Prostate gland (tissue), 2 donors: ENCODE data around the gene RFX2. TPM values are rescaled to one million over a fixed set of nuclear protein-coding genes. Genes with fewer than 3 reads are reported as not detected.

Source experiments
- DNase-seq: peaks from one replicate; pipeline ENCODE4 v3.0.0-alpha.2; 2019; ENCODE audit warnings: low spot score
- H3K27ac ChIP-seq, 2 donors: fragments of 200-600 bp; sonication (generic); 2 replicates each; pipeline ENCODE4 v1.5.1; 2017 to 2019
- H3K27me3 ChIP-seq: fragments of 200-600 bp; sonication (generic); replicated peaks from 2 replicates; pipeline ENCODE4 v1.5.1; 2019; ENCODE audit not compliant: insufficient read depth
- H3K36me3 ChIP-seq, 2 donors: fragments of 200-600 bp; sonication (generic); 1 replicate in 1 of 2; 2 replicates in 1 of 2; pipeline versions ENCODE4 v1.5.1 to v1.8.1; 2017 to 2019
- H3K4me1 ChIP-seq: fragments of 200-600 bp; sonication (generic); replicated peaks from 2 replicates; pipeline ENCODE4 v1.5.1; 2019
- H3K4me3 ChIP-seq, 2 donors: fragments of 200-600 bp; sonication (generic); 2 replicates each; pipeline ENCODE4 v1.5.1; 2017 to 2019
- H3K9me3 ChIP-seq: fragments of 200-600 bp; sonication (generic); 2 replicates; pipeline ENCODE4 v1.5.1; 2017
- CTCF ChIP-seq, 4 experiments: fragments of 200-600 bp in 2 of 4; fragments of 450-650 bp in 2 of 4; sonication (generic) in 2 of 4; IDR thresholded peaks; 1 replicate in 3 of 4; 2 replicates in 1 of 4; pipeline ENCODE4 v1.5.1; 2016 to 2019; ENCODE audit warnings: antibody characterized with exemption in 4 of 4, mild to moderate bottlenecking in 2 of 4, moderate library complexity in 2 of 4
- POLR2A ChIP-seq: fragments of 450-650 bp; IDR thresholded peaks from one replicate; pipeline ENCODE4 v1.6.1; 2016; ENCODE audit warnings: antibody characterized with exemption, mild to moderate bottlenecking
- POLR2AphosphoS5 ChIP-seq: sonication (generic); formaldehyde crosslinking; IDR thresholded peaks from one replicate; pipeline ENCODE4 v1.6.1; 2017; ENCODE audit warnings: antibody characterized with exemption
- WGBS: methylation state at CpG from one replicate; pipeline ENCODE4 v1.1.5; 2018; 5-methylcytosine and 5-hydroxymethylcytosine counted together
- intact Hi-C: fragments of 100-400 bp; cut with DNase I; formaldehyde crosslinking; loops from one replicate; pipeline ENCODE4 v1.14.2; 2022
- total RNA-seq, 2 donors: library from RNA; depleted of rRNA; stranded (reverse); fragments of >200 nt; gene quantifications; one replicate each; pipeline ENCODE4 v1.1.0, GENCODE V29; 2016

The RFX2 gene
- total RNA-seq, 2 donors from 2014 or later, result 13.4 to 25.3 TPM

DNA sequence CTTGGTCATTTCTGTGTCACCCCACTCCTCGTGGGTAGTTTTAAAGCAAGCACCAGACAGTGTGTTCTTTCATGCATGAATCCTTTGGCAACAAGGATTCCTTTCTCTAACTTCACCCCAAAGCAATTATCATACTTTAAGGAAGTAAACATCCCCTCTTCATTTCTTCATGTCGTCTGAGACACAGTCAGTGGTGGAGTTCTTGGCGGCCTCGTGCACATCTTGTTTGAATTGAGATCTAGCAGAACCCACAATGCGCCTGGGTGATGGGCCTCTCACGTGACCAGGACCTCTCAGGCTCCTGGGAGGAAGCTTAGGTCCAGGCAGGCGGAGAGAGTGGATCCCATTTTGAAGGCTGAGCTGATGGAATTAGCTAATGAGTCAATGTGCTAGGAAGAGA, 27.8 kb upstream of the RFX2 start:
- TF ChIP-seq CTCF (IDR thresholded peaks at IDR 0.05) (no peak), POLR2A (no peak), POLR2AphosphoS5 (no peak)
- DNase-seq, result no peak
- intact Hi-C loops, result no loop called here
- no peak overlapping the region for H3K4me3 ChIP-seq
- whole genome bisulfite sequencing, result 47% methylated on average over 7 of the region's 7 CpGs
- no peak overlapping the region for H3K27ac ChIP-seq
- H3K27me3 ChIP-seq, result no peaks in the 10 kb centered on the region
- no peaks in the 10 kb centered on the region for H3K9me3 ChIP-seq
- H3K4me1 ChIP-seq, result no peaks in the 10 kb centered on the region
- H3K36me3 ChIP-seq, result no peaks in the 10 kb centered on the region

DNA sequence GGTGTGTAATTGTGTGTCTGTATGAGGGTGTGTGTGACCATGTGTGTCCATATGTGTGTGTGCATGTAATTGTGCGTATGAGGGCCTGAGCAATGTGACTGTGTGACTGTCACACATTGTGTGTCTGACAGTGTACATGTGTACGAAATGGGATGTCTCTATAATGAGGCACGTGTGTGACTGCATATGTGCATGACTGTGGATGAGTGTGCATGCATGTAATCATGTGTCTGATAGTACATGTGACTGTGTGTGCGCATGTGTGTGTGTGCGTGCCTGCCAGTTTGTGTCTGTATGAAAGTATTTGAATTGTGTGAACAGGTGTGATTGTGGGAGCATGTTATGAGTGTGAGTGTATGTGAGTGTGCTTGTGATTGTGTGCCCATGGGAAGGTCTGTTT, 22.9 kb upstream of the RFX2 start:
- Histone ChIP-seq H3K36me3 (no peaks in the 10 kb centered on the region), H3K4me3 (no peak overlapping the region), H3K27me3 (no peaks in the 10 kb centered on the region), H3K9me3 (no peaks in the 10 kb centered on the region), H3K4me1 (no peaks in the 10 kb centered on the region), H3K27ac (no peak overlapping the region)
- no peak for DNase-seq
- 94% methylated on average over 5 of the region's 5 CpGs for WGBS
- intact Hi-C loops, result no loop called here
- TF ChIP-seq POLR2A (no peak), POLR2AphosphoS5 (no peak), CTCF (IDR thresholded peaks at IDR 0.05) (no peak)

GRCh38 chr19:6132482-6132881, 22.2 kb upstream of the RFX2 start:
- H3K4me3 ChIP-seq, result no peak overlapping the region
- H3K9me3 ChIP-seq, result no peaks in the 10 kb centered on the region
- TF ChIP-seq POLR2AphosphoS5 (no peak), CTCF (IDR thresholded peaks at IDR 0.05) (no peak), POLR2A (no peak)
- intact Hi-C loops, result no loop called here
- H3K27ac ChIP-seq, result no peak overlapping the region
- WGBS, result 87% methylated on average over 4 of the region's 4 CpGs
- no peaks in the 10 kb centered on the region for H3K4me1 ChIP-seq
- H3K27me3 ChIP-seq, result no peaks in the 10 kb centered on the region
- no peak for DNase-seq
- no peaks in the 10 kb centered on the region for H3K36me3 ChIP-seq

DNA sequence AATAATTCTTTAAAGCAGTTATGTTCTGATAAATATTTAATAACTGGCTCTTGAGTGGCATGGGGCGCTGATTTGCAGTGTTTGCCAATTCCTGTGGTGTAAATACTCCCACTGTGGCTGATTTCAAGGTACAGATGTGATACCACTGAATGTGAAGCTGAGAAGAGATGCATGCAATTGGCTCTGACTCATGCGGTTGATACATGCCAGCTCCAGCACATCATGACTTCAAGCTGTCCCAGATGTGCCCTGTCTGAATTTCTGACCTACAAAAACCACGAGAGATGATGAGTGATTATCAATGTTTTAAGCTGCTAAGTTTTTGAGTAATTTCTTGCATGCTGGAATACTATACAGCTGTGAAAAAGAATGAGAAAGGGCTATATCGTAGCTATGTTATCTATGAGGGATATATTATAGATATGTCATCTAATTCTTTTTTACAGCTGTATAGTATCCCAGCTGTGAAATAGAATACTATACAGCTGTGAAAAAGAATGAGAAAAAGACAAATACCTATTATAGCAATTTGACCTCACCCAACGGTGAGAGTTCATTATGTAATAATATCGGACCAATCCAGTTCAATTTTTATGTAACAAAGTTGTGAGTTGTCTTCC, 17.5 kb upstream of the RFX2 start:
- DNase-seq, result no peak
- Histone ChIP-seq H3K4me3 (no peak overlapping the region), H3K27ac (no peak overlapping the region), H3K36me3 (no peaks in the 10 kb centered on the region), H3K4me1 (no peaks in the 10 kb centered on the region), H3K9me3 (no peaks in the 10 kb centered on the region), H3K27me3 (no peaks in the 10 kb centered on the region)
- intact Hi-C loops, result loop anchor here (10.0 kb wide), 1 partner anchor 143 kb away; no protein-coding TSS in a partner anchor
- WGBS, result 90% methylated on average over 6 of the region's 6 CpGs
- TF ChIP-seq POLR2AphosphoS5, result no peak
- no peak for TF ChIP-seq CTCF (IDR thresholded peaks at IDR 0.05)

- WGBS, result 55% methylated on average over 3 of the region's 3 CpGs
- no peak overlapping the region for H3K4me3 ChIP-seq
- H3K4me1 ChIP-seq, result no peaks in the 10 kb centered on the region
- intact Hi-C loops, result loop anchor here (10.0 kb wide), 1 partner anchor 142 kb away; no protein-coding TSS in a partner anchor
- DNase-seq, result no peak
- H3K36me3 ChIP-seq, result no peaks in the 10 kb centered on the region
- H3K27me3 ChIP-seq, result no peaks in the 10 kb centered on the region
- H3K27ac ChIP-seq, result no peak overlapping the region
- no peaks in the 10 kb centered on the region for H3K9me3 ChIP-seq
- TF ChIP-seq POLR2AphosphoS5, result no peak
- no peak for TF ChIP-seq CTCF (IDR thresholded peaks at IDR 0.05)
- TF ChIP-seq POLR2A, result no peak
These were observed 16.2 kb upstream of the RFX2 start for GRCh38 chr19:6126335-6126974.
